Measurements from ENCODE around the gene KRT27. TPM values are rescaled to one million over a fixed set of nuclear protein-coding genes. Genes with fewer than 3 reads are reported as not detected.

KRT27 gene
- total RNA-seq, 2 donors from 2014 or later = not detected

DNA sequence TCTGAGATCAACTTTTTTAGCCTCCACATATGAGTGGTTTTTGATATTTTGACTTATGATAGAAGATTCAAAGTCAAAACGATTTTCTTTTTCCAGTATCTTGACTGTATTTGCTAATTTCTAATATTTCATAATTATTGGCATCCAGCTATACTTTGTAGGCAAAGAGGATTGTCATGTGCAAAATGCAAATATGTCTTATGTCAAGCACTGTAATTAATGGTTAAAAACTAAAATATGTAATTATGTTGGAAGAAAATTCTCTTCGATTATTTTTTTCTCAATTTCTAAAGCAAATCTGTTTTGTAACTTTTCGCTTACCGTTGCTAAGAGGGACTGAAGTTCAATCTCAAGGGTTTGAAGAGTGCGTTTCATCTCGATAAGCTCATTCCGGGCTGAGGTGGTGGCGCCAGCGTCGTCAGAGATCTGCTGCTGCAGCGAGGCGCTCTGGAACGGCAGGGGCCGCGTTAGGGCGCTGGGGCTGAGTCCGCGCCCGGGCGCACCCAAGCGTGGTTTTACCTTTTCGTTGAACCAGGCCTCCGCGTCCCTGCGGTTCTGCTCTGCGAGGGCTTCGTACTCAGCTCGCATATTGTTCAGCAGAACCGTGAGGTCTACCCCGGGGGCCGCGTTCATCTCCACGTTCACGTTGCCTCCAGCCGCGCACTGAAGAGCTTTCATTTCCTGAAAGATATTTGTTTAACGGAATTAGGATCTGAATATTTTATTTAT, 3.0 kb downstream of the KRT27 start:
- Histone ChIP-seq H3K4me3 (no peak overlapping the region), H3K4me1 (no peaks in the 10 kb centered on the region), H3K27ac (no peak overlapping the region), H3K9me3 (no peaks in the 10 kb centered on the region), H3K27me3 (peaks cover 0 to 7% of the 10 kb centered on the region in 2 donors), H3K36me3 (replicated peaks in 1 of 2; ENCODE audit: insufficient read depth in 1 of 2, low read depth in 2 of 2) (no peaks in the 10 kb centered on the region)
- DNase-seq = peak in 1 of 4 donors; percentile 22
- TF ChIP-seq, protein P1, sequence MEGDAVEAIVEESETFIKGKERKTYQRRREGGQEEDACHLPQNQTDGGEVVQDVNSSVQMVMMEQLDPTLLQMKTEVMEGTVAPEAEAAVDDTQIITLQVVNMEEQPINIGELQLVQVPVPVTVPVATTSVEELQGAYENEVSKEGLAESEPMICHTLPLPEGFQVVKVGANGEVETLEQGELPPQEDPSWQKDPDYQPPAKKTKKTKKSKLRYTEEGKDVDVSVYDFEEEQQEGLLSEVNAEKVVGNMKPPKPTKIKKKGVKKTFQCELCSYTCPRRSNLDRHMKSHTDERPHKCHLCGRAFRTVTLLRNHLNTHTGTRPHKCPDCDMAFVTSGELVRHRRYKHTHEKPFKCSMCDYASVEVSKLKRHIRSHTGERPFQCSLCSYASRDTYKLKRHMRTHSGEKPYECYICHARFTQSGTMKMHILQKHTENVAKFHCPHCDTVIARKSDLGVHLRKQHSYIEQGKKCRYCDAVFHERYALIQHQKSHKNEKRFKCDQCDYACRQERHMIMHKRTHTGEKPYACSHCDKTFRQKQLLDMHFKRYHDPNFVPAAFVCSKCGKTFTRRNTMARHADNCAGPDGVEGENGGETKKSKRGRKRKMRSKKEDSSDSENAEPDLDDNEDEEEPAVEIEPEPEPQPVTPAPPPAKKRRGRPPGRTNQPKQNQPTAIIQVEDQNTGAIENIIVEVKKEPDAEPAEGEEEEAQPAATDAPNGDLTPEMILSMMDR (IDR thresholded peaks at IDR 0.05) = no peak
- no peak for TF ChIP-seq POLR2A (IDR thresholded peaks at IDR 0.05)
- intact Hi-C loops (cut with DNase I) = no loop called here
- 19 to 33% methylated on average over 28 to 37 of the region's 37 CpGs for WGBS, 2 donors
- no peak for ATAC-seq

GRCh38 chr17:40778461-40778860, 3.9 kb downstream of the KRT27 start:
- 57 to 64% methylated on average over 5 of the region's 5 CpGs for WGBS, 2 donors
- TF ChIP-seq, protein P1 (IDR thresholded peaks at IDR 0.05) = no peak
- TF ChIP-seq POLR2A (IDR thresholded peaks at IDR 0.05) = no peak
- Histone ChIP-seq H3K9me3 (no peaks in the 10 kb centered on the region), H3K36me3 (replicated peaks in 1 of 2; ENCODE audit: insufficient read depth in 1 of 2, low read depth in 2 of 2) (no peaks in the 10 kb centered on the region), H3K4me1 (no peaks in the 10 kb centered on the region), H3K27me3 (peaks cover 0 to 7% of the 10 kb centered on the region in 2 donors), H3K4me3 (no peak overlapping the region), H3K27ac (no peak overlapping the region)
- intact Hi-C loops (cut with DNase I) = no loop called here
- no peak for DNase-seq
- no peak for ATAC-seq

GRCh38 chr17:40777971-40778370, 4.4 kb downstream of the KRT27 start:
- H3K36me3 ChIP-seq (replicated peaks in 1 of 2; ENCODE audit: insufficient read depth in 1 of 2, low read depth in 2 of 2) = no peaks in the 10 kb centered on the region
- ATAC-seq = no peak
- H3K4me1 ChIP-seq = no peaks in the 10 kb centered on the region
- WGBS, 2 donors = 72 to 76% methylated on average over 3 of the region's 3 CpGs
- peaks cover 0 to 7% of the 10 kb centered on the region in 2 donors for H3K27me3 ChIP-seq
- intact Hi-C loops (cut with DNase I) = no loop called here
- no peak overlapping the region for H3K27ac ChIP-seq
- H3K4me3 ChIP-seq = no peak overlapping the region
- H3K9me3 ChIP-seq = no peaks in the 10 kb centered on the region
- DNase-seq = no peak
- TF ChIP-seq POLR2A (IDR thresholded peaks at IDR 0.05) = no peak
- TF ChIP-seq, protein P1 (IDR thresholded peaks at IDR 0.05) = no peak

DNA sequence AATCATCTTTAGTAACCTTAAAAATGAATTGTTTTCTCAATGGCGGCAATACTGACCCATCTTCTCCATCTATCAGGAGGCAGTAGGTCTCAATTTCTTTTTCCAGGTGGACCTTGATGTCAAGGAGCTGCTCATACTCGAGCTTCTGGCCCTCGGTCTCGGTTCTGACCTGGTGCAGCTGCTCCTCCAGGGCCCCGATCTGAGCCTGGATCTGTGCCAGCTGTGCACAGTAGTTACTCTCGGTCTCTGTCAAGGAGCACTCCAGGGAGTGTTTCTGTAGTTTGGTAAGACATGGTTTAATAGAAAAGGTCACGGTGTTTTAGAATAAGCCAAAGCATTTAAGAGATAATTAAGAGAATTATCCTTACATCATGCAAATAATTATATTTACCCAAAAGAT, 4.9 kb downstream of the KRT27 start:
- H3K36me3 ChIP-seq (replicated peaks in 1 of 2; ENCODE audit: insufficient read depth in 1 of 2, low read depth in 2 of 2) = no peaks in the 10 kb centered on the region
- H3K27ac ChIP-seq = no peak overlapping the region
- no peak overlapping the region for H3K4me3 ChIP-seq
- TF ChIP-seq POLR2A (IDR thresholded peaks at IDR 0.05) = no peak
- TF ChIP-seq, protein P1 (IDR thresholded peaks at IDR 0.05) = no peak
- H3K4me1 ChIP-seq = no peaks in the 10 kb centered on the region
- intact Hi-C loops (cut with DNase I) = no loop called here
- H3K27me3 ChIP-seq = peaks cover 0 to 7% of the 10 kb centered on the region in 2 donors
- ATAC-seq = no peak
- no peaks in the 10 kb centered on the region for H3K9me3 ChIP-seq
- DNase-seq = no peak
- 73 to 74% methylated on average over 7 of the region's 7 CpGs for WGBS, 2 donors

- no peaks in the 10 kb centered on the region for H3K36me3 ChIP-seq (replicated peaks in 1 of 2; ENCODE audit: insufficient read depth in 1 of 2, low read depth in 2 of 2)
- no peak for DNase-seq
- no peak overlapping the region for H3K27ac ChIP-seq
- ATAC-seq = no peak
- no peak overlapping the region for H3K4me3 ChIP-seq
- H3K9me3 ChIP-seq = no peaks in the 10 kb centered on the region
- intact Hi-C loops (cut with DNase I) = no loop called here
- H3K27me3 ChIP-seq = peaks cover 0 to 7% of the 10 kb centered on the region in 2 donors
- WGBS, 2 donors = 46 to 54% methylated on average over 4 of the region's 4 CpGs
- no peaks in the 10 kb centered on the region for H3K4me1 ChIP-seq
- TF ChIP-seq, protein P1 (IDR thresholded peaks at IDR 0.05) = no peak
- no peak for TF ChIP-seq POLR2A (IDR thresholded peaks at IDR 0.05)
Measured at GRCh38 chr17:40775945-40776344, 6.4 kb downstream of the KRT27 start.

All from body of pancreas (tissue), 4 donors.